ENCODE data around the gene BMF.
"Not testable (repeated sequence)": the region's sequence is repeated elsewhere in the genome, so short reads cannot be mapped to it uniquely, and the experiment has no call there.

Gene BMF

DNA sequence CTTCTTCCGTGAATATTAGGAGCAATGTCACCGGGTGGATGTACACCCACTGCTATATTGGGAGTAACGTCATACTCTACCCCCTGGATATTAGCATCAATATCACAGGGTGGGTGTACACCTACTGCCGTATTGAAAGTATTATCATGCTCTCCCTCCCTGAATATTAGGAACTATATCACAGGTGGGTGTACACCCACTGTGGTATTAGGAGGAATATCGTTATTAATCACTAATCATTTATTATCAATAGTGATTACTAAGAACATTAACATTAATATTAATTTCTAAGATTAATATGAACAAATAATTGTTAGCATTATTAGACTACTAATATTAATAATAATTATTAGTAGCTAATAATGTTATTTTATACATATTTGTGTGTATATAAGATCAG lies 21.4 kb upstream of the BMF start:
- TF ChIP-seq, protein P1, sequence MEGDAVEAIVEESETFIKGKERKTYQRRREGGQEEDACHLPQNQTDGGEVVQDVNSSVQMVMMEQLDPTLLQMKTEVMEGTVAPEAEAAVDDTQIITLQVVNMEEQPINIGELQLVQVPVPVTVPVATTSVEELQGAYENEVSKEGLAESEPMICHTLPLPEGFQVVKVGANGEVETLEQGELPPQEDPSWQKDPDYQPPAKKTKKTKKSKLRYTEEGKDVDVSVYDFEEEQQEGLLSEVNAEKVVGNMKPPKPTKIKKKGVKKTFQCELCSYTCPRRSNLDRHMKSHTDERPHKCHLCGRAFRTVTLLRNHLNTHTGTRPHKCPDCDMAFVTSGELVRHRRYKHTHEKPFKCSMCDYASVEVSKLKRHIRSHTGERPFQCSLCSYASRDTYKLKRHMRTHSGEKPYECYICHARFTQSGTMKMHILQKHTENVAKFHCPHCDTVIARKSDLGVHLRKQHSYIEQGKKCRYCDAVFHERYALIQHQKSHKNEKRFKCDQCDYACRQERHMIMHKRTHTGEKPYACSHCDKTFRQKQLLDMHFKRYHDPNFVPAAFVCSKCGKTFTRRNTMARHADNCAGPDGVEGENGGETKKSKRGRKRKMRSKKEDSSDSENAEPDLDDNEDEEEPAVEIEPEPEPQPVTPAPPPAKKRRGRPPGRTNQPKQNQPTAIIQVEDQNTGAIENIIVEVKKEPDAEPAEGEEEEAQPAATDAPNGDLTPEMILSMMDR (IDR thresholded peaks at IDR 0.05; ENCODE audit: insufficient read depth, low read length, poor library complexity, severe bottlenecking): no peak
- no peak for TF ChIP-seq EZH2phosphoT487 (conservative IDR thresholded peaks at IDR 0.05; ENCODE audit: low read length)
- Histone ChIP-seq H3K79me2 (ENCODE audit: insufficient read depth, low read length) (no peaks in the 10 kb centered on the region), H3K9ac (ENCODE audit: low read length) (no peak overlapping the region), H3K9me2 (replicated peaks; ENCODE audit: insufficient read depth, low read length) (no peaks in the 10 kb centered on the region), H3K27ac (ENCODE audit: low read depth, low read length) (no peak overlapping the region), H3K9me3 (ENCODE audit: insufficient read depth, low read length) (no peaks in the 10 kb centered on the region), H3K36me3 (ENCODE audit: low read length) (no peaks in the 10 kb centered on the region), H3K27me3 (ENCODE audit: low read length) (no peaks in the 10 kb centered on the region), H4K20me1 (ENCODE audit: low read depth, low read length) (no peaks in the 10 kb centered on the region), H3K4me3 (ENCODE audit: insufficient read depth, low read length, poor library complexity, severe bottlenecking) (no peak overlapping the region), H2AFZ (ENCODE audit: low read depth, low read length, severe bottlenecking) (no peak overlapping the region), H3K4me2 (ENCODE audit: low read depth, low read length, poor library complexity, severe bottlenecking) (no peak overlapping the region), H3F3A (ENCODE audit: insufficient read depth) (no peaks in the 10 kb centered on the region)

DNA sequence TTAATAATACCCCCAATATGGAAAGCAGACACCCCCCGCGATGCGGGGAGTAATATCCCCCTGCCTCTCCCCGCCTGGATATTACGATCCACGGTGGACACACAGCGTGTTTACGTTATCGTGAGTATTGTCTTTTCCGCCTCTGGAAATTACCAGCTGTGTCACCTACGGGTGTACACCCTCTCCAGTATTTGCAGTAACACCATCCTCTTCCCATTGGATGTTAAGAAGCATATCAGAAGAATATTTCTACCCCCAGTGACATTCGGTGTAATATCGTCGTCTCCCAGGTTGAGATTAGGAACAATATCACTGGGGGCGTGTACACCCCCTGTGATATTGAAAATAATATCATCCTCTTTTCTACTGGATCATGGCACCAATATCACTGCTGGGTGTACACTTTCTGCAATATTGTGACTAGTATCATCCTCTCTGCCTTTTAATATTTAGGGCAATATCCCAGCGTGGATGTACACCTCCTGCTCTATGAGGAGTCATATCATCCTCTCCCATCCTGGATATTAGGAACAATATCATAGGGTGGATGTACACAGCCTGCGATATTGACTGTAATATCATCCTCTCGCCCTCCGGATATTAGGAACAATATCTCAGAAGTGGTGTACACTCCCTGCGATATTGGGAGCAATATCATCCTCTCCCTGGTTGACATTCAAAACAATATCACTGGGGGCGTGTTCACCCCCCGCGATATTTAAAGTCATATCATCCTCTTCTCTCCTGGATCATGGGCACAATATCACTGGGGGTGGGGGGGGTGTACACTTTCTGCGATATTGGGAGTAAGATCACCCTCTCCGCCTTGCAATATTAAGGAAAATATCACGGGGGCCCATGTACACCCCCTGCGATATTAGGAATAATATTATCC lies 20.3 kb upstream of the BMF start:
- no peaks in the 10 kb centered on the region for H3K79me2 ChIP-seq (ENCODE audit: insufficient read depth, low read length)
- no peaks in the 10 kb centered on the region for H3K27me3 ChIP-seq (ENCODE audit: low read length)
- H3K36me3 ChIP-seq (ENCODE audit: low read length): no peaks in the 10 kb centered on the region
- H2AFZ ChIP-seq (ENCODE audit: low read depth, low read length, severe bottlenecking): no peak overlapping the region
- H3K27ac ChIP-seq (ENCODE audit: low read depth, low read length): no peak overlapping the region
- H3K9ac ChIP-seq (ENCODE audit: low read length): no peak overlapping the region
- no peaks in the 10 kb centered on the region for H3F3A ChIP-seq (ENCODE audit: insufficient read depth)
- H3K9me2 ChIP-seq (replicated peaks; ENCODE audit: insufficient read depth, low read length): no peaks in the 10 kb centered on the region
- TF ChIP-seq, protein P1 (IDR thresholded peaks at IDR 0.05; ENCODE audit: insufficient read depth, low read length, poor library complexity, severe bottlenecking): no peak
- TF ChIP-seq EZH2phosphoT487 (conservative IDR thresholded peaks at IDR 0.05; ENCODE audit: low read length): no peak
- no peaks in the 10 kb centered on the region for H4K20me1 ChIP-seq (ENCODE audit: low read depth, low read length)
- H3K9me3 ChIP-seq (ENCODE audit: insufficient read depth, low read length): no peaks in the 10 kb centered on the region
- H3K4me3 ChIP-seq (ENCODE audit: insufficient read depth, low read length, poor library complexity, severe bottlenecking): no peak overlapping the region
- H3K4me2 ChIP-seq (ENCODE audit: low read depth, low read length, poor library complexity, severe bottlenecking): no peak overlapping the region

DNA sequence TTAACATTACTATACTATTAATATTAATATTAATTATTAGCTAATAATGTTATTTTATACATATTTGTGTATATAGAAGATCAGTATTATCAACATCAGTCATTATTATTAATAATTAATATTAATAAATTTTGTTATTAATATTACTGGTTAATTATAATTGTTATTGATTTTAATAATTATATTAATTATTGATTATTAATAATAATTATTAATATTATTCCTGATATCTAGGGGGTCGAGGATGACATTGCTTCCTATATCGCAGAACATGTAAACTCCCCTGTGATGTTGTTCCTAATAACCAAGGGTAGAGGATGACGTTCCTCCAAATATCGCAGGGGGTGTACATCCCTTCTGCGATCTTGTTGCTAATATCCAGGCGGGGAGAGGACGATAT lies 17.3 kb upstream of the BMF start:
- no peak overlapping the region for H3K4me3 ChIP-seq (ENCODE audit: insufficient read depth, low read length, poor library complexity, severe bottlenecking)
- H3K9me2 ChIP-seq (replicated peaks; ENCODE audit: insufficient read depth, low read length): no peaks in the 10 kb centered on the region
- H2AFZ ChIP-seq (ENCODE audit: low read depth, low read length, severe bottlenecking): no peak overlapping the region
- no peaks in the 10 kb centered on the region for H3K79me2 ChIP-seq (ENCODE audit: insufficient read depth, low read length)
- no peaks in the 10 kb centered on the region for H3K27me3 ChIP-seq (ENCODE audit: low read length)
- no peaks in the 10 kb centered on the region for H3K9me3 ChIP-seq (ENCODE audit: insufficient read depth, low read length)
- H3K9ac ChIP-seq (ENCODE audit: low read length): no peak overlapping the region
- no peak for TF ChIP-seq EZH2phosphoT487 (conservative IDR thresholded peaks at IDR 0.05; ENCODE audit: low read length)
- TF ChIP-seq, protein P1 (IDR thresholded peaks at IDR 0.05; ENCODE audit: insufficient read depth, low read length, poor library complexity, severe bottlenecking): no peak
- no peaks in the 10 kb centered on the region for H3F3A ChIP-seq (ENCODE audit: insufficient read depth)
- H3K27ac ChIP-seq (ENCODE audit: low read depth, low read length): no peak overlapping the region
- H3K36me3 ChIP-seq (ENCODE audit: low read length): no peaks in the 10 kb centered on the region
- no peak overlapping the region for H3K4me2 ChIP-seq (ENCODE audit: low read depth, low read length, poor library complexity, severe bottlenecking)
- no peaks in the 10 kb centered on the region for H4K20me1 ChIP-seq (ENCODE audit: low read depth, low read length)

DNA sequence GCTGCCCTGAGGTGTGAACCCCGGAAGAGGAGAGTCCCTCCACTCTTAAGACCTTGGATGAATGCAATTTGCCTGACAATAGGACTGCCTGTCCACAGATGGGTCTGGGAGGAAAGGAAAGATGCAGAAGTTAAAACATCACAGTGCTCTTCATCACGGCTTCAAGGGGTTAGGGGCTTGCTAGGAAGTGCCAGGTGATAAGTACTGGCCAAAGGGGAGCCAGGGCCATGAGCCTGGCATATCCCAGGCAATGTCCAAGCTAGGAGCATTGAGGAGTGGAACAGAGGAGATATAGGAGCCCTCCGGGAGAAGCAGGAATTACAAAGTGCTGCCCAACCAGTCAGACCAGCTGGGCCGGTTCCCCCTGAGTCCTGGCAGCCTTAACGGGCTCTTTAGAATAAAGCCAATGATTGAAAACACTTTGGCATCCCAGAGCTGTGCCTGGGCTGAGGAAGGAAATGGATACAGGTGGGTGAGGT lies 16.2 kb upstream of the BMF start:
- H3K4me2 ChIP-seq (ENCODE audit: low read depth, low read length, poor library complexity, severe bottlenecking); H3K27ac ChIP-seq (ENCODE audit: low read depth, low read length); H3K9me2 ChIP-seq (replicated peaks; ENCODE audit: insufficient read depth, low read length); H3F3A ChIP-seq (ENCODE audit: insufficient read depth); H3K36me3 ChIP-seq (ENCODE audit: low read length); H4K20me1 ChIP-seq (ENCODE audit: low read depth, low read length); H2AFZ ChIP-seq (ENCODE audit: low read depth, low read length, severe bottlenecking); H3K9me3 ChIP-seq (ENCODE audit: insufficient read depth, low read length); H3K27me3 ChIP-seq (ENCODE audit: low read length); H3K9ac ChIP-seq (ENCODE audit: low read length); H3K79me2 ChIP-seq (ENCODE audit: insufficient read depth, low read length); H3K4me3 ChIP-seq (ENCODE audit: insufficient read depth, low read length, poor library complexity, severe bottlenecking): not testable (repeated sequence)

DNA sequence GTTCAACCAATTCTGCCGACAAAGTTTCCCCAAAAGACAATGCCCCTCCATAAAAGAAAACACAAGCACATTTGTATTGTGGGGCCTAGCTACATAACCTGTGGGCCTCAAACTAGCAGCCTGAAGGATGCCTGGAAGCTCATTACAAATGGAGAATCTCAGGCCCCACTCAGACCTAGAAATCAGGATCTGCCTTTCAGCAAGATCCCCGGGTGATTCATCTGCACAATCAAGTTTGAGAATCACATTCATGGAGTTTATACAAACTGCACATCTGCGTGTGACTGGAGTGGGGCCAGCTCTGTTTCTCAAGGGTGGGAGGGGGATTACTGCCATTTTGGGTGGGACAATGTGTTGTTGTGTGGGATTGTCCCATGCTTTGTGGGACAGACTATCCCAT lies 15.7 kb upstream of the BMF start:
- H3K27me3 ChIP-seq (ENCODE audit: low read length); H3K9me2 ChIP-seq (replicated peaks; ENCODE audit: insufficient read depth, low read length); H3F3A ChIP-seq (ENCODE audit: insufficient read depth); H3K36me3 ChIP-seq (ENCODE audit: low read length); H3K4me3 ChIP-seq (ENCODE audit: insufficient read depth, low read length, poor library complexity, severe bottlenecking); H3K4me2 ChIP-seq (ENCODE audit: low read depth, low read length, poor library complexity, severe bottlenecking); H3K27ac ChIP-seq (ENCODE audit: low read depth, low read length); H4K20me1 ChIP-seq (ENCODE audit: low read depth, low read length); H2AFZ ChIP-seq (ENCODE audit: low read depth, low read length, severe bottlenecking); H3K79me2 ChIP-seq (ENCODE audit: insufficient read depth, low read length); H3K9me3 ChIP-seq (ENCODE audit: insufficient read depth, low read length); H3K9ac ChIP-seq (ENCODE audit: low read length): not testable (repeated sequence)

Measured in SU-DHL-6 (cell line).